Mammary epithelial cell (primary cell): Measurements from ENCODE around the gene ZNF229.

Experiments
- CTCF ChIP-seq, 2 donors: IDR thresholded peaks in 1 of 2; conservative IDR thresholded peaks in 1 of 2; 2 replicates each; pipeline ENCODE4 v1.5.1; 2011 to 2012; ENCODE audit warnings: inconsistent platforms in 2 of 2, low read length in 2 of 2, mild to moderate bottlenecking in 2 of 2, control low read depth in 1 of 2, low read depth in 1 of 2; ENCODE audit not compliant: insufficient read depth in 1 of 2; ENCODE audit errors: extremely low read depth in 1 of 2
- EZH2 ChIP-seq: IDR thresholded peaks from 2 replicates; pipeline ENCODE4 v1.6.1; 2012; ENCODE audit warnings: low read length, inconsistent platforms, borderline replicate concordance

- no peak for TF ChIP-seq CTCF (conservative IDR thresholded peaks at IDR 0.05 in 1 of 2, IDR thresholded peaks at IDR 0.05 in 1 of 2; ENCODE audit: extremely low read depth in 1 of 2, insufficient read depth in 1 of 2, low read depth in 1 of 2, low read length in 2 of 2)
- no peak for TF ChIP-seq EZH2
Measured at GRCh38 chr19:44438441-44438840, 9.8 kb downstream of the ZNF229 start.
